K562 (cell line): ENCODE data around the gene TANC1. TPM values are rescaled to one million over a fixed set of nuclear protein-coding genes. Genes with fewer than 3 reads are reported as not detected.
A peak's percentile ranks its signal among the peaks of the same experiment; 100 is the strongest.

ENCODE experiments used
- BACH1 ChIP-seq: fragments of 200-800 bp; sonication (Bioruptor generic); IDR thresholded peaks from 2 replicates; pipeline ENCODE4 v1.6.1; 2016; ENCODE audit warnings: missing genetic modification characterization, missing compliant biosample characterization
- DMBX1 ChIP-seq: fragments of 250-450 bp; sonication (Bioruptor Pico); IDR thresholded peaks from 2 replicates; pipeline ENCODE4 v1.8.0; 2022; ENCODE audit warnings: inconsistent platforms, mild to moderate bottlenecking, moderate library complexity, borderline replicate concordance
- FOXJ2 ChIP-seq: fragments of 200-800 bp; sonication (Bioruptor generic); IDR thresholded peaks from 2 replicates; pipeline ENCODE4 v1.6.1; 2016; ENCODE audit warnings: missing genetic modification characterization, missing compliant biosample characterization
- HINFP ChIP-seq: fragments of 450-650 bp; conservative IDR thresholded peaks from 2 replicates; pipeline ENCODE4 v1.6.1; 2016; ENCODE audit warnings: missing genetic modification characterization, low read depth, mild to moderate bottlenecking, control low read depth, missing compliant biosample characterization
- HNRNPL ChIP-seq: fragments of 200-400 bp; formaldehyde crosslinking; IDR thresholded peaks from 2 replicates; pipeline ENCODE4 v1.6.1; 2017; ENCODE audit warnings: low read depth, mild to moderate bottlenecking, low read length
- STAT5A ChIP-seq: IDR thresholded peaks from 2 replicates; pipeline ENCODE4 v1.6.1; 2012; ENCODE audit warnings: low read length, inconsistent platforms, borderline replicate concordance
- XRCC4 ChIP-seq: IDR thresholded peaks from one replicate; pipeline ENCODE4 v1.6.1; 2011; ENCODE audit not compliant: insufficient read depth, insufficient read length; ENCODE audit errors: extremely low read depth
- ZFPM2 ChIP-seq: fragments of 250-450 bp; sonication (Bioruptor Pico); IDR thresholded peaks from 2 replicates; pipeline ENCODE4 v1.5.1; 2022; ENCODE audit warnings: mild to moderate bottlenecking
- ZNF140 ChIP-seq: fragments of 250-450 bp; sonication (Bioruptor Pico); IDR thresholded peaks from 2 replicates; pipeline ENCODE4 v1.8.0; 2021; ENCODE audit warnings: moderate library complexity, mild to moderate bottlenecking, inconsistent platforms
- polyA plus RNA-seq, 8 experiments: library from polyadenylated mRNA; depleted of rRNA in 4 of 8; stranded (reverse) in 5 of 8; unstranded in 3 of 8; fragments of >200 nt; fragmentation: Nextera tagmentation in 2 of 8; fragmentation: Illumina TruSeq in 1 of 8; extraction: Ambion mirVana in 2 of 8; extraction: Trizol in 1 of 8; gene quantifications; 2 replicates each; pipeline versions ENCODE4 v1.2.1 to v1.2.3, GENCODE V29; 2011 to 2014; ENCODE audit warnings: inconsistent platforms in 1 of 8, missing spikeins in 1 of 8
- total RNA-seq, 7 experiments: library from RNA; depleted of rRNA in 6 of 7; stranded (reverse); fragments of >200 nt in 6 of 7; fragmentation: Illumina TruSeq in 2 of 7; extraction: Trizol in 2 of 7; gene quantifications; 2 replicates each; pipeline versions ENCODE4 v1.2.1 to v1.2.3, GENCODE V29; 2011 to 2021; ENCODE audit warnings: low replicate concordance in 1 of 7
- TF ChIP-seq, protein P1 (sequence below): sonication (generic); formaldehyde crosslinking; IDR thresholded peaks from 2 replicates; pipeline ENCODE4 v1.8.1; 2023; ENCODE audit warnings: mild to moderate bottlenecking, missing genetic modification reagents, moderate library complexity
- TF ChIP-seq, protein P2 (sequence below), 2 experiments: IDR thresholded peaks in 1 of 2; conservative IDR thresholded peaks in 1 of 2; 2 replicates each; pipeline ENCODE4 v1.6.1; 2016; ENCODE audit warnings: low read depth in 2 of 2, mild to moderate bottlenecking in 1 of 2, missing compliant biosample characterization in 1 of 2, missing genetic modification characterization in 1 of 2, moderate library complexity in 1 of 2

TANC1 gene
- total and polyA plus RNA-seq, 9 of the 15 experiments (the other 6 are each of a cell fraction or from before 2014, with no cell fraction given), result under 0.01 to 0.20 (median 0.07) TPM; not detected in 1

DNA sequence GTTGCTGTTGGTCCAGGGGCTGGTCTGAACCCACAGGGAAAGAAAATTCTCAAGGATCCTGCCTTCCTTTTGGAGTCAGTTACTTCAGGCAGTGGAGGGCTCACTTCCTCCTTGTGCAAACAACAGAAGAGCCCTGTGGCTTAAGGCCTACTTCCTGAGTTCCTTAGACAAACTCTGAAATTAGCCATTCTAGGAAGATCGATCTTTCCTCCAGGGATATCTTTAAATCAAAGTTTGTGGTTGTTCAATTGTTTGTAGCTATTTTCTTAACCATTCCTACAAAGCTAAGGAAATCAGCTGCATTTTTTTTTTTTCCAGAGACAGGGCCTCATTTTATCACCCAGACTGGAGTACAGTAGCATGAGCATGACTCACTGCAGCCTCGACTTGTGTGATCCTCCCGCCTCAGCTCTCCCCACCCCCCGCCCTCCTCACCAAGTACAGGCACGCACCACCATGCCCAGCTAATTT is 156.0 kb downstream of the TANC1 start (continued):
- TF ChIP-seq HINFP (tag) (0 out of 2 replicates have a peak, but pooled peaks have one; percentile 59), FOXJ2 (tag) (0 out of 2 replicates have a peak, but pooled peaks have one; percentile 15), ZNF140 (CRISPR knock-in tag) (no peak), XRCC4 (no peak), ZFPM2 (CRISPR knock-in tag) (no peak), STAT5A (no peak), BACH1 (tag) (peak; percentile 69; the same call in 1 of the 2 replicates), HNRNPL (no peak), DMBX1 (CRISPR knock-in tag) (peak; percentile 93)
- TF ChIP-seq, protein P1, sequence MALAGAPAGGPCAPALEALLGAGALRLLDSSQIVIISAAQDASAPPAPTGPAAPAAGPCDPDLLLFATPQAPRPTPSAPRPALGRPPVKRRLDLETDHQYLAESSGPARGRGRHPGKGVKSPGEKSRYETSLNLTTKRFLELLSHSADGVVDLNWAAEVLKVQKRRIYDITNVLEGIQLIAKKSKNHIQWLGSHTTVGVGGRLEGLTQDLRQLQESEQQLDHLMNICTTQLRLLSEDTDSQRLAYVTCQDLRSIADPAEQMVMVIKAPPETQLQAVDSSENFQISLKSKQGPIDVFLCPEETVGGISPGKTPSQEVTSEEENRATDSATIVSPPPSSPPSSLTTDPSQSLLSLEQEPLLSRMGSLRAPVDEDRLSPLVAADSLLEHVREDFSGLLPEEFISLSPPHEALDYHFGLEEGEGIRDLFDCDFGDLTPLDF (CRISPR knock-in tag), result no peak
- TF ChIP-seq, protein P2, sequence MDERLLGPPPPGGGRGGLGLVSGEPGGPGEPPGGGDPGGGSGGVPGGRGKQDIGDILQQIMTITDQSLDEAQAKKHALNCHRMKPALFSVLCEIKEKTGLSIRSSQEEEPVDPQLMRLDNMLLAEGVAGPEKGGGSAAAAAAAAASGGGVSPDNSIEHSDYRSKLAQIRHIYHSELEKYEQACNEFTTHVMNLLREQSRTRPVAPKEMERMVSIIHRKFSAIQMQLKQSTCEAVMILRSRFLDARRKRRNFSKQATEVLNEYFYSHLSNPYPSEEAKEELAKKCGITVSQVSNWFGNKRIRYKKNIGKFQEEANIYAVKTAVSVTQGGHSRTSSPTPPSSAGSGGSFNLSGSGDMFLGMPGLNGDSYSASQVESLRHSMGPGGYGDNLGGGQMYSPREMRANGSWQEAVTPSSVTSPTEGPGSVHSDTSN (CRISPR knock-in tag; IDR thresholded peaks at IDR 0.05; ENCODE audit: low read depth), result no peak
- TF ChIP-seq, protein P2 (tag; conservative IDR thresholded peaks at IDR 0.05; ENCODE audit: low read depth), result 0 out of 2 replicates have a peak, but pooled peaks have one; percentile 15
